Peyer's patch (tissue), 4 donors: Measurements from ENCODE around the gene CNTNAP2. TPM values are rescaled to one million over a fixed set of nuclear protein-coding genes. Genes with fewer than 3 reads are reported as not detected.

ENCODE experiments used
- DNase-seq, 3 donors: peaks; one replicate each; pipeline ENCODE4 v3.0.0-alpha.2; 2017 to 2019
- H3K27ac ChIP-seq, 4 donors: fragments of 200-600 bp; sonication (generic); one replicate each; pipeline ENCODE4 v1.5.1; 2016 to 2019
- H3K27me3 ChIP-seq, 2 donors: fragments of 200-600 bp; sonication (generic); one replicate each; pipeline ENCODE4 v1.5.1; 2019
- H3K36me3 ChIP-seq, 3 donors: fragments of 200-600 bp; sonication (generic); one replicate each; pipeline ENCODE4 v1.5.1; 2016 to 2019
- H3K4me1 ChIP-seq, 4 donors: fragments of 200-600 bp; sonication (generic); one replicate each; pipeline ENCODE4 v1.5.1; 2016 to 2019
- H3K4me3 ChIP-seq, 4 donors: fragments of 200-600 bp; sonication (generic); 1 replicate in 3 of 4; 2 replicates in 1 of 4; pipeline ENCODE4 v1.5.1; 2016 to 2019; ENCODE audit warnings: mild to moderate bottlenecking in 1 of 4
- H3K9me3 ChIP-seq, 4 donors: fragments of 200-600 bp; sonication (generic); one replicate each; pipeline ENCODE4 v1.5.1; 2016 to 2019; ENCODE audit warnings: mild to moderate bottlenecking in 1 of 4
- CTCF ChIP-seq, 6 experiments: fragments of 450-650 bp in 4 of 6; fragments of 200-600 bp in 2 of 6; sonication (generic) in 1 of 6; IDR thresholded peaks; one replicate each; pipeline ENCODE4 v1.5.1; 2017 to 2019; ENCODE audit warnings: antibody characterized with exemption in 6 of 6, mild to moderate bottlenecking in 3 of 6, moderate library complexity in 1 of 6
- POLR2A ChIP-seq, 2 donors: fragments of 450-650 bp; IDR thresholded peaks; one replicate each; pipeline ENCODE4 v1.5.1; 2017; ENCODE audit warnings: antibody characterized with exemption in 2 of 2, mild to moderate bottlenecking in 2 of 2, moderate library complexity in 2 of 2
- total RNA-seq, 4 donors: library from RNA; depleted of rRNA; stranded (reverse); fragments of >200 nt; gene quantifications; one replicate each; pipeline ENCODE4 v1.1.0, GENCODE V29; 2016

The CNTNAP2 gene
- total RNA-seq, 4 donors from 2014 or later, result 1.5 to 4.9 (median 3.6) TPM

DNA sequence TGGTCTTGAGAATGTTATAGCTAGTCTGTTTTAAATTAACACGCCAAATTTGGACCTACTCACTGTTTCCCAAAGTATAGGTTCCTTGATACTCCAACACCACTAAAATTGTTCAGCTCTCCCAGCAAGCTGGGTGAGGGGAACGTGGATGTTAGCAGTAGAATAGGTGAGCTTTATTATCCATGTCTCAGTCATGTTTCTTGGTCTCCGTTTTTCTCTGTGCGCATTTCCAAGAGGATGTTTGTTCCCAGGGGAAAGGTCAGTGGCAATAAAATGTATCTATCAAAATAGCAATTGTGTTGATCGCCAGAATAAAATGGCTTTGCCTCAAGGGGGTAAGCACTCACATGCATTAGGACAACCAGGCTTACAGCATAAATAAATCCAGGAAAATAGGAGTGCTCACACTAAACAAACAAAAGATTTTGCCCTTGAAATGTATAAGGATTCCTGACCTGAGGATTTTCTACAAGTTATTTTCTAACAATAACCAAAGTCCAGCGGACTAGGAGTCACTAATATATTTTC is 2286.9 kb downstream of the CNTNAP2 start:
- TF ChIP-seq POLR2A (IDR thresholded peaks at IDR 0.05) (no peak), CTCF (IDR thresholded peaks at IDR 0.05) (no peak)
- Histone ChIP-seq H3K27ac (no peak overlapping the region), H3K9me3 (no peaks in the 10 kb centered on the region), H3K36me3 (no peaks in the 10 kb centered on the region), H3K27me3 (no peaks in the 10 kb centered on the region), H3K4me3 (no peak overlapping the region), H3K4me1 (no peaks in the 10 kb centered on the region)
- no peak for DNase-seq

DNA sequence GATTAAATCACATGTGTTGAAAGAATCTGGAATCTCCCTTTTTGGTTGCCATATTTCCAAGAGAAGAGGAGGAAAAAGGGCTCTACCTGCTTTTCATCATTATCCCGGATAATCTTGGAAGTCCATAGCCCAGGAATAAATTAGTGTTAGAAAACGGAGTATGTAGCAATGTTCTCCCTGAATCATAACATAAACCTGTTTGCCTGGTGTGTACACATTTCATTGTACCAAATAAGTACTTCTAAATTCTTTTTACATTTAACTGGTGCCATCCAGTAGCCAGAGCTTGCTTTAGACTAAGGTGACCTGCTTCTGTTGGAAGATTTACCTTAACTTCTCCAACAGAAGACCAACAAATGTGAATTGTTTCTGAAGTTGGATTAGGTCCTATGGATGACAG is 2291.7 kb downstream of the CNTNAP2 start:
- H3K4me1 ChIP-seq, result no peaks in the 10 kb centered on the region
- no peak overlapping the region for H3K27ac ChIP-seq
- H3K36me3 ChIP-seq, result no peaks in the 10 kb centered on the region
- no peak for TF ChIP-seq CTCF (IDR thresholded peaks at IDR 0.05)
- no peak for TF ChIP-seq POLR2A (IDR thresholded peaks at IDR 0.05)
- H3K4me3 ChIP-seq, result no peak overlapping the region
- DNase-seq, result no peak
- H3K9me3 ChIP-seq, result no peaks in the 10 kb centered on the region
- H3K27me3 ChIP-seq, result no peaks in the 10 kb centered on the region

GRCh38 chr7:148410905-148411304 is 2294.3 kb downstream of the CNTNAP2 start:
- no peak for TF ChIP-seq POLR2A (IDR thresholded peaks at IDR 0.05)
- no peak for TF ChIP-seq CTCF (IDR thresholded peaks at IDR 0.05)
- H3K36me3 ChIP-seq, result no peaks in the 10 kb centered on the region

GRCh38 chr7:148412691-148413090 is 2296.1 kb downstream of the CNTNAP2 start:
- Histone ChIP-seq H3K27me3 (no peaks in the 10 kb centered on the region), H3K4me3 (no peak overlapping the region), H3K27ac (no peak overlapping the region), H3K9me3 (no peaks in the 10 kb centered on the region), H3K4me1 (no peaks in the 10 kb centered on the region), H3K36me3 (no peaks in the 10 kb centered on the region)
- no peak for DNase-seq
- TF ChIP-seq POLR2A (IDR thresholded peaks at IDR 0.05) (no peak), CTCF (IDR thresholded peaks at IDR 0.05) (no peak)

More at GRCh38 chr7:148410905-148411304, 2294.3 kb downstream of the CNTNAP2 start:
- no peak overlapping the region for H3K27ac ChIP-seq
- H3K4me1 ChIP-seq, result no peaks in the 10 kb centered on the region
- no peaks in the 10 kb centered on the region for H3K9me3 ChIP-seq
- H3K27me3 ChIP-seq, result no peaks in the 10 kb centered on the region
- no peak for DNase-seq
- H3K4me3 ChIP-seq, result no peak overlapping the region

DNA sequence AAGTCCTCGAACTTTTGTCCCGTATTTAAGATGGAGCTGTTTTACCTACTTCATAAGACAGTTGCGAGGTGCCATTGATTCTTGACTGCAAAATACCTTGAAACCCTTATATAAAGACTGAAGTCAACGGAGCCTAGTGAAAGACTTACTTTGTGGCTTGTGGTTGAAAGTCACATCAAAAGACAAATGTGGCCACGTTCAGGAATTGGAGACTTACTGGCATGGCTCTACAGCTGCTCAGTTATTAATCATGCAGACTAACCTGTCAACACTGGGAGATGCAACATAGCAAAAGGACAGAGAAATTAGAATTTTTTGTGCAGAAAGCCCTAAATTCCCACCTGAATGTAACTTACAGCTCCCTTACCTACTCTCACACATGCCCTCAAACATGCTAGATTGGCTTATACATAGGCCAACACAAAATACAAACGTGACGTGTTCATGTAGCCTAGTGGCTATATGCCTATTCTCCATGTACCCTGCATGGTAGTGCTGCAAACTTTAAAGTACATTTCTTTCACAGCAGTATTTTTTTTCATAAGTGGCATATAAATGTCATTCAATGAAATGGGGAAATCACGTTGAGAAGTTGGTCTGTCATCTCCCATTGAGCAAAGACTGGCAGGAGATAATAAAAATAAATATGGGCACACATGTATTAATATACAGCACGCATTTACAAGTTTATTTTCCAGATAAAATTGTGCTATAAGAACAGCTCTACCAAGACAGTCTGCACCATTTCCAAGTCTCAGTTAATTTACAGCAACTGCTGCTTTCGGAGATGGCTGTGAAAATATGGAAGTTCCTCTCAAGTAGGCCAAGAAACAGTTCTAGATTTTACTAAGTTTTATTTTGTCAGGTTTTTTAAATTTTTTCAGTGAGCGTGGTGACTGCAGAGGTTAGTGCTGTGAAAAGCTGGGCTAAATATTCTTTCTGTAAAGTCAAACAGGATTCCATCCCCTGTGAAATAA is 2303.5 kb downstream of the CNTNAP2 start:
- Histone ChIP-seq H3K36me3 (no peaks in the 10 kb centered on the region), H3K27ac (no peak overlapping the region), H3K27me3 (no peaks in the 10 kb centered on the region), H3K9me3 (no peaks in the 10 kb centered on the region), H3K4me3 (no peak overlapping the region), H3K4me1 (no peaks in the 10 kb centered on the region)
- no peak for DNase-seq
- TF ChIP-seq CTCF (IDR thresholded peaks at IDR 0.05), result no peak
- no peak for TF ChIP-seq POLR2A (IDR thresholded peaks at IDR 0.05)
